Suppressor macrophage (primary cell): ENCODE data around the gene PARP9.
"Not testable (repeated sequence)": the region's sequence is repeated elsewhere in the genome, so short reads cannot be mapped to it uniquely, and the experiment has no call there.

ENCODE experiments used
- DNase-seq, 4 experiments: peaks; one replicate each; pipeline ENCODE4 v3.0.0-alpha.2; 2020 to 2022

PARP9 gene

DNA sequence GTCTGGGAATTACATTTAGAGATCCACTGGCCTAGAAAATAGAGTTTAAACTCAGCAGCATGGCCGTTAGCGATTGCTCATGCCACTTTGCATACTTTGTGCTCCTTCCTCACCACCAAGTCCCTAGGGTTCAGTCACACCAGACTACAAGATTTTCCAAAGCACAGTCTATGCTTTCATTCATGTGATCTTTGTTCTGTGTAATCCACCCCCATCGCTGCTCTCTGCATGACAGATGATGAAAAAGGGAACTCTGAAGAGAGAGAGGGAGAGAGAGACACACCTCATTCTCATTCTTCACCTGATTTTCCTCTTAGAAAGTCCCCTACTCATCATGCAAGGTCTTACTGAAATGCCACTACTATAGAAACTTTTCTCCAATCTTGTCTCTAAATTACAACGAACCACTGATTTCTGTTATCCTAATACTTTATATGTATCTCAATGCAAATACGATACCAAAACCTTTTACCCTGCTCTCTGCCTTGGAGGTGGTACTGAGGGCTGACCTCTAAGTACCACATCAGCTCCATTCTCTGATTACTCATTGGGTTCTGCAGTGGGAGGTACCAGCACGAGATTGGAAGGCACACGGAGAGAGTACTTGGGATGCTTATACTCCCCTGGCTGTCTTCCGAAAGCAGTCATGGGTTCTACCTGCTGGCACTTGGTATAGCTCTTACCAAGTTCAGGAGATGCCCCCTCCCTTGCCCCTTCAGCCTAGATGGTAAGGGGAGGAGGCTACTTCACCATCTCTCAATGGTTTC is 12.3 kb upstream of the PARP9 start:
- DNase-seq: peak; percentile 32 to 72 (median 67)

DNA sequence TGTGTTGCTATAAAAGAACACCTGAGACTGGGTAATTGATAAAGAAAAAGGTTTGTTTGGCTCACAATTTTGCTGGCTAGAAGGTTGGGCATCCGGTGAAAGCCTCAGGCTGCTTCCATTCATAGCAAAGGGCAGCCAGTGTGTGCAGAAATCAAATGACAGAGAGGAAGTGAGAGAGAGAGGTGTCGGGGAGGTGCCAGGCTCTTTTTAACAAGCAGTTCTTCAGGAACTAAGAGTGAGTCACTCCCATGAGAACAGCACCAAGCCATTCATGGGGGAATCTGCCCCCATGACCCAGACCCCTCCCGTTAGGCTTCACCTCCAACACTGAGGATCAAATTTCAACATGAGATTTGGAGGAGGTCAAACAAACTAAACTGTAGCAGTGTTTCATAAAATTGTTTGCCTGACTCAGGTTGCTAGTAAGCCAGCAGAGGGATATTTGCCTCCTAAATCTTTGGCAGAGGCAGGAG is 8.9 kb upstream of the PARP9 start:
- DNase-seq: peak; percentile 62 to 83 (median 76)

DNA sequence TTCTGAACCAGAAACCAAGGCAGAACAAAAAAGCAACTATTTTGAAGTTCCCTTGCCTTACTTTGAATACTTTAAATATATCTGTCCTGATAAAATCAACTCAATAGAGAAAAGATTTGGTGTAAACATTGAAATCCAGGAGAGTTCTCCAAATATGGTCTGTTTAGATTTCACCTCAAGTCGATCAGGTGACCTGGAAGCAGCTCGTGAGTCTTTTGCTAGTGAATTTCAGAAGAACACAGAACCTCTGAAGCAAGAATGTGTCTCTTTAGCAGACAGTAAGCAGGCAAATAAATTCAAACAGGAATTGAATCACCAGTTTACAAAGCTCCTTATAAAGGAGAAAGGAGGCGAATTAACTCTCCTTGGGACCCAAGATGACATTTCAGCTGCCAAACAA is 4.7 kb upstream of the PARP9 start:
- no peak for DNase-seq

DNA sequence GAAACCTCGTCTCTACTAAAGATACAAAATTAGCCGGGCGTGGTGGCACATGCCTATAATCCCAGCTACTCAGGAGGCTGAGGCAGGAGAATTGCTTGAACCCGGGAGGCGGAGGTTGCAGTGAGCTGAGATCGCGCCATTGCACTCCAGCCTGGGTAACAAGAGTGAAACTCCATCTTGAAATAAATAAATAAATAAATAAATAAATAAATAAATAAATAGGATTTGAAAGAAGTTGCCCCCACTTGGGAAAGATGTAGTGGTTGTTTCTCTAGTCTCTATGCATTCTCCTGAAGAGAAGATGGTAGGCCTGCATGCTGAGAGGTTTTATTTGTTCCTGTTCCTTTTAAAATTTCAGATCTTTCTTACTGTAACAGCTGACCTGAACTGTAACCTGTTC is 4.0 kb upstream of the PARP9 start:
- not testable (repeated sequence) for DNase-seq

DNA sequence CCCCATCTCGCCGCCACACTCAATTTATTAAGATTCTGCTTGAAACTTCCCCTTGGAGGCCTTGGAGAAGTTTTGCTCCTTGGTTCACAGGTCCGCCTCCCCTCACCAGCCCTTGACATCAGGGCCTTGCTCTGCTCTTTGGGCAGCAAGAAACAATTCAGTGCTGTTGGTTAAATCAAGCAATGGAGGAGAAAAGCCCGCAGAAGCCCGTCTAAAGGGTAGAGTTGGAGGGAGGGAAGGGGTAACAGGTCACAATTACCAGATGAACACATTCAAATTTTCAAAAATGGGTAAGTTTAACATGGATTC is 429 bp downstream of the PARP9 start:
- peak in 3 of 4 experiments; percentile 34 to 54 (median 46) for DNase-seq

DNA sequence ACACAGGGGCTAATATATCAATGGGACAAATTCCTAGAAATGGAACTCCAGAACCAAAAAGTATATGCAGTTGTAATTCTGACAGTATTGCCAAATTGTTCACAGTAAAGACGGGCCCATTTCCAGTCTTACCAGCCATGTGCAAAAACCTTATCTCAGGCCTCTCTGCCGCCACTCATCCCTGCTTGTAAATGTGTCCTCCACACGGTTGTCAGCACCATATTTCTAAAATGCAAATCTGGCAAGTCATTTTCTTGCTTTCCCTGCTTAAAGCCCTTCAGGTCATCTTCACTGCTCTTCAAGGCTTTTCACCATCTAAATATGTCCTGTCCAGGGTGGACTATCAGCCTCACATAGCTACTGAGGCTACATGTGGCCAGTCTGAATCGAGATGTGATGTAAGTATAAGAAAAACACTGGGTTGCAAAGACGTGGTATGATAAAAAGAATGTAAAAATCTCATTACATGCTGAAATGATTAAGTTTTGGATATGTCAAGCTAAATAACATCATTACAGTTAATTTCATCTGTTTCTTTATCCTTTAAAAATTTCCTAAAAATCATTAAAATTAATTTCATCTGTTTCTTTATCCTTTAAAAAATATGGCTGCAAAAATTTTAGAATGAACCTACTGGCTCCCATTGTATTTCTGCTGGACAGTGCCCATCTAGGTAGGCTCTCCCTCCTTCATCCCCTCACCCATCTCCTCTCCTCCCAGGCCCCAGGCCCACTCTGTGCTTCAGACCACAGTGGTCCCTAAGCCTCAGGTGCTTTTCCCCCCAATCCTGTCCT is 980 bp downstream of the PARP9 start:
- DNase-seq: no peak

DNA sequence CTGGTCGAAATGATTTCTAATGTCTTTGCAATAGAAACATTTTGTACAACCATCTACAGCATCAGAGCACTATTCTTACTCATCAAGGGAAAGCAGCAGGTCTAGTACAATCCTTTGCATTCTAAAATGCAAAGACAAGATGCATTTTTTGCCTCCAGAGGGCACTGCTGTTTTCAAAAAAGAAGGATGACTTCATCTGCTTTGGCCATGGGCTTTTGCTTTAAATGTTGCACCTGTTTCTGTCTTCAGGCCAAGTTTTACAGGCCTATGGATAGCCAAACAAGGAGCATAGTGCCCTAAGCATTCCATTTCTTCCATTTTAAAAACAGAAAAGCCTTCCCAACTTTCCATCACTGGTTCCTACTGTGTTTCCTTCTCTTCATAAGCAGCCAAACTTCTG is 3.4 kb downstream of the PARP9 start:
- DNase-seq: peak; percentile 70 to 78 (median 74)

DNA sequence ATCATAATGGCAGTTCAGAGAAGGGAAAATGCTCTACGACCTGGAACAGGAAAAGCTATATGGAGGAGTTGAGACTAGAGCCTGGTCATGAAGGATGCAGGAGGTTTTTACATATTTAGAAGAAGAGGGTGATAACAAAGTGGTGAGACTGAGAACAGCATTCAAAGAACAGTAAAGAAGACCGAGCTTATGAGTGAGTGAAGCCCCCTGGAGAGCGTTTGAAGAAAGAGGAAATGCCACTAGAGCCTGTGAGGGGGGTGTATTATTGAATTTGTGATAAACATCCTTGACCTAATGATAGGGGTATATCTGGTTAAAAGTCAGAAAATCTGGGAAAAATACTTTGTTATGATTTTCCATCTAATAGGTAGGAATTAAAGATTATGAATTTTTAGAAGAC is 4.2 kb downstream of the PARP9 start:
- no peak for DNase-seq

DNA sequence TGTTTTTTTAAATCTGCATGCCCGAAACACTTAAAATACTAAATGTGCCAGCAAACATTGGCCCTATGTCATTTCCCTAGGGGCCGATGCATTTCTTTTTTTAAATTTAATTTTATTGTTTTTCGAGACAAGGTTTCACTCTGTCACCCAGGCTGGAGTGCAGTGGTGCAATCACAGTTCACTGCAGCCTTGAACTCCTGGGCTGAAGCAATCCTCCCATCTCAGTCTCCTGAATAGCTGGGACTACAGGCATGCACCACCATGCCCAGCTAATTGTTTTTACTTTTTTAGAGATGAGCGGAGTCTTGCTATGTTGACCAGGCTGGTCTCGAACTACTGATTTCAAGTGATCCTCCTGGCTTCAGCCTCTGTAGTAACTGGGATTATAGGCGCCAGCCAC is 5.5 kb downstream of the PARP9 start:
- no peak for DNase-seq

DNA sequence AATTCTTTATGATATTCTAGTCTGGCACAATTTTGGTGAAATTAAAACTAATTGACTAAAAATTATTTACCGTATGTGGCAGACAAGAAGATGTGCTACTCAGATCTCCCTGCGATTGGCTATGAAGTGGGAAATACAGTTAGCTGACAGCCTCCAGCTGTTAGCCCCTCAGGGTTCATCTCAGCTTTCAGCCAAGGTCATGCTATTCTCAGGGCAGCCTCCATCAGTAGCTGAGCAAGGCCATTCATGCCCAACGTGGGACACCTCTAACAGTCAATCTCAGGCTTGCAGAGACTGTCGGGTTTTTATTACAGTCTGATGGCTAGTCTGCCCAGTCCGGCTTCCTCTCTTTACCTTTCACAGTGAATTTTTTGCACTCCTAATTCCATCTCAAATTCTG is 6.7 kb downstream of the PARP9 start:
- no peak for DNase-seq

DNA sequence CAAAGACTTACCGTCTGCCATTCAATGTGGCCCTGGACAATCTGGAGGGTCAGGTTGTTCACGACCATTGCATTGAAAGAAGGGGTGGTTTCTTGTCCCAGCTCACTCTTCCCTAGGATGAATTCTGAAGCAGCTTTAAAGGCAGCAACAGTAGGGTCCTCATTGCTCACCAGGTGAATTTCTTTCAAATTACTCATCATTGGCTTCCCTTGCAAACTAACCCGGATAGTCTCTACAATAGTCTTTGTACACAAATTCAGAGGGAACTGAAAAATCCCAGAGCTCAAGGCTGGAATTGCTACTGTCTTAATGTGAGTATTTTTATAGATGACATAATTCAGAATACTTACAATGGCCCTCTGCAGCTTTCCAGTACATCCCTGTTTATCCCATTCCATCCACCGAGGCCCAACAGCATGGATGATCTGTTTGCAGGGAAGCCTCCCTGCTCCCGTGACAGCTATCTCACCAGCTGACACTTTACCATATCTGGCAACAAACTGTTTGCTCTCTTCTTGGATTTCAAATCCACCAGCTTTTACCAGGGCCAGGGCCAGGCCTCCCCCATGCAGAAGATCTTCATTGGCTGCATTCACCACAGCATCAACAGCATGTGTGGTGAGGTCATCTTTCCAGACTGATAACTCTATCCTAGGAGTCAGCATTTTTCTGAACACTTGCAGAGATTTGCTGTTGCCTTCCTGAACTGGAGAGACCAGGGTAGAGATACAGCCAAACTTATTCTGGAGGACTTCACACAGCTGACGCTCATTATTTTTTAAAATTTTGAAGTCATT is 8.6 kb downstream of the PARP9 start:
- no peak for DNase-seq

DNA sequence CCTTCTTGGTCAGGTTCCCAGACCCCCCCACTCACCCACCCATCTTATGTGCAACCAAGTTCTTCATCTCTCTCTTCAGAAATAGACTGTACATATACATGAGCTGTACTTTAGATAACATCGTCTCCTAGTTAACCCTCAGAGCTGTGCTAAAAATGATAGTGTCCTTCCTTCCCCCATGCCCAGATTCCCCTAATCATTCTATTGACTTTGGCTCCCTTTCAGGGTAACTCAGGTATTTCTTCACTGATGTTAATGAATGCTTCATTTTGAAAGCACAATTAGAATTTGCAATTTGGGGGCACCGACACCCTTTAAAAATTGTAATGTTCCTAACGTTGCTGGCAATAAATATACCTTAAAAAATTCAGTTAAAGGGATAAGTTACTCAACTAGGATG is 10.9 kb downstream of the PARP9 start:
- DNase-seq: no peak

DNA sequence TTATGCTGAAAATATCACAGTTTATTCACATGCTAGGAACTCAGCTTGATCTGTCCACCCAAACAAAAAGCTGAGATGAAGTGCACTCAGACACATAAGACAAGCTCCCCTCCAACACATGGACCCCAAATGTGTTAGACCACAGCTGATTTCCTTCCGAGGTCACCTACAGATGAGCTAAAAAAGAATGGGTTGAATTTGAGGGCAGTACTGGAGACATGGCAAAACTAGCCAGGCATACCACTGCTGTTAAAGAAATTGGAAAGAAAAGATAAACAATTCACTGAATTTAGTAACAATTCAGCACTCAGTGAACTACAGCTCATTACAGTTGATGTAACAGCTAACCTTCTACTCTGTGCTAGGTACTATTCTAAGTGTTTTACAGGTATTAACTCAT is 15.5 kb downstream of the PARP9 start:
- DNase-seq: no peak

DNA sequence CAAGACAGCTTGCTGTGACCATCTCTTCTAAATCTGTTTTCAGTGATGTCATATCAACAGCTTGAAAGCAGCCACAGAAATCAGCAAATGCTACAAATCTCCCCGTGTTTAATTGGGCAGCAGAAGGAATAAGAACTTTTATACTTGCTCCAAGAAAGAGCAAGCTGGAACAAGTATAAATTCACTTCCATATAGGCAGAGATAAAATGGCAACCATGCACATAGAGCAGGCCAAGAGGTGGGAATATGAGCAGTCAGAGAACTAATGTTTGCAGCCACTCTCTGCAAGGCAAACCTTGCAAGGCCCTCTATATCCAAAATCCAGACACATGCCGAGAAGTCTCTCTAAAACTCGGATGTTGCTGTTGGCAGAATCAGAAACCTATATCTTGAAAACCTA is 16.0 kb downstream of the PARP9 start:
- DNase-seq: no peak

DNA sequence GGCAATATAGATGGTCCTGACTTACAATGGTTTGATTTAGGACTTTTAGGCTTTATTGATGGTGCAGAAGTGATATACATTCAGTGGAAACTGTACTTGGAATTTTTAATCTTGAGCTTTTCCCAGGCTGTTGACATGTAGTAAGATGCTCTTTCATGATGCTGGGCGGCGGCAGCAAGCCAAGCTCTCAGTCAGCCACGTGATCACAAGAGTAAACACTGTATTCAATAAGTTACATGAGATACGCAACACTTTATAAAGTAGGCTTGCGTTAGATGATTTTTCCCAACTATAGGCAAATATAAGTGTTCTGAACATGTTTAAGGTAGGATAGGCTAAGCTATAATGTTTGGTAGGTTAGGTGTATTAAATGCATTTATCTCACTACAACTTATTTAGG is 17.9 kb downstream of the PARP9 start:
- DNase-seq: no peak

DNA sequence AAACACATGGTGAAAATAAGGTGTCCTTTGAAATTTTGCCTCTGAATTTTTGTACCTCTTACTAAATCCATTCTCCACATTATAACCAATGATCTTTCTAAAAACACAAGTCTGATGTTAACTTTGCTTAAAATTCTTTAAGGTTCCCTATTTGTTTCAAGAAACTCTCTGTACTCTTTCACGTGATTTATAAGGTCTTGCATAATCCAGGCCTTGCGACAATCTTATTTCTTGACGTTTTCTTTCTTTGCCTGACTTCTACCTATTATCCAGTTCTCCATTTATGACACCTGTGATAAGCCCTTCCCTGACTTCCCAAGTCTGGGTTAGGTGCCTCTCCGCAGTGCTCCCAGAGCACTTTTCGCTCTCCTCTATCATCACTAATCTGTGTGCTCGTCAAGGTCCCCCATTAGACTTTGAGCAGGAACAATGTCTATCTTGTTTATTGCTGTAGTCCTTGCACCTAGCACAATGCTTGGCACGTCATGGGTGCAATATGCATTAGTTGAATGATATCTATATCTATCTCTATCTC is 25.1 kb downstream of the PARP9 start:
- peak; percentile 20 to 68 (median 46) for DNase-seq

DNA sequence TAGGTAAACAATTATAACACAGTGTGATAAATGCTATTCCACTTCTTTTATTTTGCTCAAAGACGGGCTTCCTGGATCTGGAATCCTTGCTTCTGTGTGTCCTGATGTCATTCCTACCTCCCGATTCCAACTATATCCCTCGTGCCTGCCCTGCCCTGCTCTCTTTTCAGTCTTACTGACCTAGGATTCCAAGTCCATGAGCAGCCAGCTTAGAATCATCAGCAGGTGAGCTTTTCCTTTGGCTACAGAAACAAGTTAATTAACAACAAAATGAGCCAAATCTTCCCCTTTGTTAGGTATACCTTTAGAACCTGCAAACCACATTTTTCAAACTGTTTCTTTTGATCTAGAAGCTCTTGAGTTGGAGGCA is 27.5 kb downstream of the PARP9 start:
- no peak for DNase-seq

DNA sequence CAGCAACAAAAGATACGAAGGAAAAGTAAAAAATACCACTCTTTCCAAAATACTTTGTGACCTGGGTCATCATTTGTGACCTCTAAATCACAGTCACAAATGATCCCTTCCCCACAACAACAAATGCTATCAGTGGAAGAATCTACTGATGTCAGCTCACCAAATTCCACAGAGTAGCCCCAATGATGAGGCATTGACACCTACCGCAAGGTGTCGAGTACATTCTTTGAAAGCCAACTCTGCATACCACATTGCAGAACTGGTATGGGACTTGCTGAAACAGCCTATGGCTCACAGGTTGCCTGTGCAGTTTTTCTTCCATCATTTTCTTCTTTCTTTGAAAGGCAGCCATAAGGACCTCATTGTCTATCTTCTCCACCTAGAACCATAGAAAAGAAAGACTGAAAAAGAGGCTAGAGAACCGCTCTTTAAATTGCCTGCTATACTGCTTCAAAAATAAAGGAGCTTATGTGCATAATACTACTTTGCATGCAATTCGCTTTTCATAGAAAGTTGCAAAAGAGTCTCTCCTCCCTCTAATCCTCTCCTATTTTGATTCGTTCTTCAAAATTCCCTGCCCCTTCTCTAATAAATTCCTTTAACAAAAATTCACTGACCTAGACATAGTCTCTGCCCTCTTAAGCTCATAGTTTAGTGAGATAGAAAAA is 28.0 kb downstream of the PARP9 start:
- DNase-seq: no peak

DNA sequence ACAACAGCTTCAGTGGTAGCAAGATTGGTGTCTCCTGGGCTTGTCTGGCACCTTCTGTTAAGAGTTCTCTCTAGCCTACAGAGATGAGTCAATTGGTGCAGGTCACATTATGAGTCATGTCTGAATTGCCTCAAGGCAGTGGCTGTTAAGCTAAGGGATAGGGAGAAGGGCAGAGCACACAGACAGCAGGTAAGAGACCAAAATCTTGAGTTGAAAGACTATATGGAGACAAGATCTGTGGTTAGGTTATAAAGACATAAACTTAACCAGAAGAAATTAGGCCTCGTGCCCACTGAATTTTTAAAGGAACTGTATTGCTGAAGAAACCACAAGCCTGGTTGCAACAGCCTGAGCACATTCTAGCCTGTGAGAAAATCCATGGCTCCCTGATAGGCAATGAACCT is 30.2 kb downstream of the PARP9 start:
- peak; percentile 36 to 55 (median 45) for DNase-seq

DNA sequence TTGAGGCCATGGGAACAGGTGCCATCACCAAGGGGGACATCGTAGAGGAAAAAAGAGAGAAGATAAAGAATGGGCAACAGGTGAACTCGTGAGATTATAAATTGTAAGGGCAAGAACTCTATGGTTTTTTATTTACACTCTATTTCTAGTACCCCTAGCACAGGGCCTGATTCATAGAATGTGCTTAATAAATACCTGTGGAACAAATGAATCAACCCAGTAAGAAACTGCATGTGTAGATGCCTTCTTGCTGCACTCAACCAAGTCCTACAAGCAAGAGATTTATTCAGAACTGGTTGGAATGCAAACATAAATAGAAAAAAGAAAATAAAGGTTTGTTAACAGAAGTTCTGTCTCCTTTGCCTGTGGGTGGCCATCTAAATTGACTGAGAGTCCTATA is 30.6 kb downstream of the PARP9 start:
- no peak for DNase-seq

DNA sequence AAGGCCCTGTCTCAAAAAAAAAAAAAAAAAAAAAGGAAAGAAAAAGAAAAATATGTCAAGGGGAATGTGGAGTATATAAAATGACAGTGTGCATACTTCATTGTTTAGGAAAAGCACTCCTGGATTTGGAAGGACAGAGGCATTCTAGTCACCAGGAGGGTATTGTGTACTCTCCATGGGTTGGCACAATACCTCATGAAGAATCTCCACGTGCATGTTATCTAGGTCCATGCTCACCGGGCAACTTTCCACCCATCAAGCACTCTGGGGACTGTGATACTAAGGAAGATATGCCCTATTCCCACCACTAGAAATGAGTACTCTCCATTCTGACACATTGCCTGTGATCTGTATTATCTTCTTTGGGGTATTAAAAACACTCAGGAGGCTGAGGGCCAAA is 33.9 kb downstream of the PARP9 start:
- no peak for DNase-seq

DNA sequence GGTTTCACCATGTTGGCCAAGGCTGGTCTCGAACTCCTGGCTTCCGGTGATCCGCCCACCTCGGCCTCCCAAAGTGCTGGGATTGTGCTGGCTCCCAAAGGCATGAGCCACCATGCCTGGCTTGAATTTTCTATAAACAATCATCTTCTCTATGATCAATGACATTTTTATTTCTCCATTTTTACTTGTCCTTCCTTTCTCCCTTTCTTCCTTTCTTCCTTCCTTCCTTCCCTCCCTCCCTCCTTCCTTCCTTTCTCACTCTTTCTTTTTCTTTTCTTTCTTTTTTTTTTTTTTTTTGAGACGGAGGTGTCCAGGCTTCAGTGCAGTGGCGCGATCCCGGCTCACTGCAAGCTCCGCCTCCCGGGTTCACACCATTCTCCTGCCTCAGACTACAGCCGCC is 40.8 kb downstream of the PARP9 start:
- no peak for DNase-seq

DNA sequence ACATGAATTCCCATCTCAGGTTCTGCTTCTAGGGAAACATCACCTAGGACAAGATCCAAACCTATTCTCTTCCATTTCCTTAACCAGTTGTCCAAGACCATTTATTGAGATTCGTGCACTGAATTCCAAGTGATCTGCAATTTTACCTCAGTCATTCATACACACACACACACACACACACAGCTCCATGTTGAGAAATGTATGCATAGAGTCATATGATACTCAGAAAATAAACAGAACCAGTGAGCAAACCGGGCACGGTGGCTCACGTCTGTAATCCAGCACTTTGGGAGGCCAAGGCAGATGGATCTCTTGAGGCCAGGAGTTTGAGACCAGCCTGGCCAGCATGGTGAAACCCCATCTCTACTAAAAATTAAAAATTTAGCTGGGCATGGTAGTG is 43.2 kb downstream of the PARP9 start:
- DNase-seq: no peak
